ENCODE data around the gene GART.

GART gene

DNA sequence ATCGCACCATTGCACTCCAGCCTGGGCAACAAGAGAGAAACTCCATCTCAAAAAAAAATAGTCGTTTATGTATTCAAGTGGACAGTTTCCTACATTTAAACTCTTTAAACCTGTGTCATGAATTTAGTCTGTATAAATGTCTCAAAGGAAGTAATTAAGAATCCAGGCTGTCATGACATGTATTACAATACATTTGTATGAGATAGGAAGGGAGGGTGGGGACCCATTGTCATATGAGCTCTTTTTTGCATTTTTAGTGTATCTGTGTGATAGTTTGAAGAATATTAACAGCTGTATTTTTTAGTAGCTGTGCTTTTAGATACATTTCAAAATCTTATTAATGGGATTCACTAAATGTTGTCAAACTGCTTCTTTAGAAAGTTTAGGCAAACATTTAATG, 26.5 kb upstream of the GART start:
- Histone ChIP-seq H3K9ac (ENCODE audit: low read length in 2 of 2) (no peak overlapping the region), H3K4me1 (ENCODE audit: control insufficient read depth, insufficient read depth, low read length) (no peaks in the 10 kb centered on the region), H3K4me3 (ENCODE audit: low read length in 2 of 2) (no peak overlapping the region), H3K36me3 (ENCODE audit: control insufficient read depth in 2 of 2, insufficient read depth in 2 of 2, low read length in 2 of 2) (peaks cover 22 to 32% of the 10 kb centered on the region in 2 donors), H3K9me3 (ENCODE audit: control insufficient read depth in 2 of 2, low read length in 2 of 2) (no peaks in the 10 kb centered on the region), H3K27ac (ENCODE audit: low read length) (no peak overlapping the region), H3K27me3 (ENCODE audit: control insufficient read depth in 1 of 2, insufficient read depth in 2 of 2, low read length in 2 of 2) (no peaks in the 10 kb centered on the region)

DNA sequence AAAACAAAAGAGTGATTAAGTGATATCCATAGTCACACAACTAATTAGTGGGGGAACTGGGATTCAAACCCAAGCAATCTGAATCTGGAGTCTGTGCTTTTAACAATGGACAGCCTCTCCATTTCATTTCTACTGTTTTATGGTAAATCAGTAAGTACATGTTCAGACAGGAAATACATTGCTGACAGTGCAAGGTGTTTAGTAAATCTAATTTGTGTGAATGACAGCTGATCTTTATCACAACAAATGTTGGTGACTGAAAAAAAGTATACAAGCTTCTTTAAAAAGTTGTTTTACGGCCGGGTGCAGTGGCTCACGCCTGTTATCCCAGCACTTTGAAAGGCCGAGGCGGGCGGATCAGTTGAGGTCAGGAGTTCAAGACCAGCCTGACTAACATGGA, 26.0 kb upstream of the GART start:
- peaks cover 22 to 32% of the 10 kb centered on the region in 2 donors for H3K36me3 ChIP-seq (ENCODE audit: control insufficient read depth in 2 of 2, insufficient read depth in 2 of 2, low read length in 2 of 2)
- no peak overlapping the region for H3K9ac ChIP-seq (ENCODE audit: low read length in 2 of 2)
- no peak overlapping the region for H3K4me3 ChIP-seq (ENCODE audit: low read length in 2 of 2)
- no peak overlapping the region for H3K27ac ChIP-seq (ENCODE audit: low read length)
- H3K4me1 ChIP-seq (ENCODE audit: control insufficient read depth, insufficient read depth, low read length): no peaks in the 10 kb centered on the region
- no peaks in the 10 kb centered on the region for H3K9me3 ChIP-seq (ENCODE audit: control insufficient read depth in 2 of 2, low read length in 2 of 2)
- no peaks in the 10 kb centered on the region for H3K27me3 ChIP-seq (ENCODE audit: control insufficient read depth in 1 of 2, insufficient read depth in 2 of 2, low read length in 2 of 2)

DNA sequence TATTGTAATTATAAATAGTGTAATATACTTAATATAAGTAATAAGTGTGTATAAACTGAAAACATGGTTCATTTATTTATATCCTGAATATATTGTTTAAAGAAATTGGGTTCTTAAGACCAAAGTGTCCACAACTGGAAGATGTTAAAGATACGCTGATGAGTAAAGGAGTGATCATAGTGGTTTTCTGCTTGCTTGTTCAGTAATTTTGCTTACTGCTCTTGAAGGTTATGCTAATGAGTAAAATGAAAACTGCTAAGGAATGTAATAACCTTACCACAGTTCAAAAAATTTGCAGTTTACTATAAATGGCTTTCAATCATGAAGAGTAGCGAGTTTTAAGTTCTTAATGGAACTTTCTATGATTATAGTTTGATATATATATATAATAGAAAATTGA, 24.6 kb upstream of the GART start:
- H3K27me3 ChIP-seq (ENCODE audit: control insufficient read depth in 1 of 2, insufficient read depth in 2 of 2, low read length in 2 of 2): no peaks in the 10 kb centered on the region
- no peaks in the 10 kb centered on the region for H3K4me1 ChIP-seq (ENCODE audit: control insufficient read depth, insufficient read depth, low read length)
- no peak overlapping the region for H3K9ac ChIP-seq (ENCODE audit: low read length in 2 of 2)
- no peaks in the 10 kb centered on the region for H3K9me3 ChIP-seq (ENCODE audit: control insufficient read depth in 2 of 2, low read length in 2 of 2)
- no peak overlapping the region for H3K4me3 ChIP-seq (ENCODE audit: low read length in 2 of 2)
- H3K27ac ChIP-seq (ENCODE audit: low read length): no peak overlapping the region
- H3K36me3 ChIP-seq (ENCODE audit: control insufficient read depth in 2 of 2, insufficient read depth in 2 of 2, low read length in 2 of 2): peaks cover 20 to 35% of the 10 kb centered on the region in 2 donors

DNA sequence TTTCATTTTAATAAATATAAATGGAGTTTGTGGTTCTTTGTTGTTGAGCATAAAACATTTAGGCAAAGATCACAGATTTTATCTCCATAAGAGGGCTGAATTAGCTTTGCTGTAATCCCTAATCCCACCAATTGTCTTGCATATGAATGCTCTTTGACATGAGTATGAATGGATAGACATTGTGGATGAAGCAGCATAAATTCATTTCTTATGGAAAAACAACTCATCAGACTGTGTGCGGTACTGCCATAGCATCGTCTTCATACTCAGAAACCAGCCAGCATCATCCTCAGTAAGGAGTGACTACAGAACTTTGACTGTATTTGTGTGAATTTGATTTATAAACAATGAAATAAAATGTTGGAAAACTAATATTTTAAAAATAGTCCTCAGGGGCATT, 20.5 kb upstream of the GART start:
- no peaks in the 10 kb centered on the region for H3K27me3 ChIP-seq (ENCODE audit: control insufficient read depth in 1 of 2, insufficient read depth in 2 of 2, low read length in 2 of 2)
- H3K4me1 ChIP-seq (ENCODE audit: control insufficient read depth, insufficient read depth, low read length): peaks cover 4% of the 10 kb centered on the region
- H3K36me3 ChIP-seq (ENCODE audit: control insufficient read depth in 2 of 2, insufficient read depth in 2 of 2, low read length in 2 of 2): peaks cover 28 to 47% of the 10 kb centered on the region in 2 donors
- no peak overlapping the region for H3K9ac ChIP-seq (ENCODE audit: low read length in 2 of 2)
- no peaks in the 10 kb centered on the region for H3K9me3 ChIP-seq (ENCODE audit: control insufficient read depth in 2 of 2, low read length in 2 of 2)
- no peak overlapping the region for H3K27ac ChIP-seq (ENCODE audit: low read length)
- H3K4me3 ChIP-seq (ENCODE audit: low read length in 2 of 2): no peak overlapping the region

DNA sequence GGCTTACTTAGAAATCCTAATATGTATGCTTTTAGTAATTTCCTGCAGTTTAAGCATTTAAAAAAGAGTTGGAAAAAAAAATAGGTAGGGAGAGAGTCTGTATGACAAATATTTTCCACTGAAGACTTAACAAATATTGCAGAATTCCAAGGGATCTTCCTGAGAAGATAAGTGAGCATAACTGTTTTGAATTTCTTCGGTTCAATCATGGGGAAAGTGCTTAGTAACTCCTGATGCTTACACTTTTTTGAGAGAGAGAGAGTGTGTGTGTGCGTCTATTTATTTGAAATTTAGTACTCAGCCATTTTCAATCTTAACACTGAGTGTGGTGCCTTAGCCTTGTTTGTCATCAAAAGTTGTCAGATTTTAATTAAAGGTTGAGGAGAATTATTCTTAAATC, 19.5 kb upstream of the GART start:
- no peak overlapping the region for H3K9ac ChIP-seq (ENCODE audit: low read length in 2 of 2)
- H3K27ac ChIP-seq (ENCODE audit: low read length): no peak overlapping the region
- no peaks in the 10 kb centered on the region for H3K27me3 ChIP-seq (ENCODE audit: control insufficient read depth in 1 of 2, insufficient read depth in 2 of 2, low read length in 2 of 2)
- peaks cover 33 to 48% of the 10 kb centered on the region in 2 donors for H3K36me3 ChIP-seq (ENCODE audit: control insufficient read depth in 2 of 2, insufficient read depth in 2 of 2, low read length in 2 of 2)
- no peak overlapping the region for H3K4me3 ChIP-seq (ENCODE audit: low read length in 2 of 2)
- H3K9me3 ChIP-seq (ENCODE audit: control insufficient read depth in 2 of 2, low read length in 2 of 2): no peaks in the 10 kb centered on the region
- peaks cover 4% of the 10 kb centered on the region for H3K4me1 ChIP-seq (ENCODE audit: control insufficient read depth, insufficient read depth, low read length)

DNA sequence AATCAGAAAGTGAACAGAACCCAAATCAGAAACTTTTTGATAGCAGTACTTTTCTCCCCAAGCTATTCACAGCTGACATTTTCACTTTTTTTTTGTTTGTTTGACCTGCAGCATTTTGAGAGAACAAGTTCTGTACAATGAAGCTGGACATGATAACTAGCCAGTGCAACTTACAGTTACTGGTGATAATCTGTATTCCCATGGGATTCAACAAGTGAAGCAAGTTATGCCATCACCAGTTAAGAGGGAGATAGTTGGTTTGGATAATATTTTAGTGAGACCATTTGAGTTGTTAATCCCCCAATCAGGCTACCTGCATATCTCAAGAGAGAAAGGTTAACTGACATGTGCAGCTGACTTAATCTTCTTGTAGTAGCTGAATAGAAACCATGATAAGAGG, 19.0 kb upstream of the GART start:
- H3K9me3 ChIP-seq (ENCODE audit: control insufficient read depth in 2 of 2, low read length in 2 of 2): no peaks in the 10 kb centered on the region
- H3K27ac ChIP-seq (ENCODE audit: low read length): no peak overlapping the region
- peaks cover 33 to 50% of the 10 kb centered on the region in 2 donors for H3K36me3 ChIP-seq (ENCODE audit: control insufficient read depth in 2 of 2, insufficient read depth in 2 of 2, low read length in 2 of 2)
- peaks cover 4% of the 10 kb centered on the region for H3K4me1 ChIP-seq (ENCODE audit: control insufficient read depth, insufficient read depth, low read length)
- no peak overlapping the region for H3K9ac ChIP-seq (ENCODE audit: low read length in 2 of 2)
- H3K4me3 ChIP-seq (ENCODE audit: low read length in 2 of 2): no peak overlapping the region
- no peaks in the 10 kb centered on the region for H3K27me3 ChIP-seq (ENCODE audit: control insufficient read depth in 1 of 2, insufficient read depth in 2 of 2, low read length in 2 of 2)

DNA sequence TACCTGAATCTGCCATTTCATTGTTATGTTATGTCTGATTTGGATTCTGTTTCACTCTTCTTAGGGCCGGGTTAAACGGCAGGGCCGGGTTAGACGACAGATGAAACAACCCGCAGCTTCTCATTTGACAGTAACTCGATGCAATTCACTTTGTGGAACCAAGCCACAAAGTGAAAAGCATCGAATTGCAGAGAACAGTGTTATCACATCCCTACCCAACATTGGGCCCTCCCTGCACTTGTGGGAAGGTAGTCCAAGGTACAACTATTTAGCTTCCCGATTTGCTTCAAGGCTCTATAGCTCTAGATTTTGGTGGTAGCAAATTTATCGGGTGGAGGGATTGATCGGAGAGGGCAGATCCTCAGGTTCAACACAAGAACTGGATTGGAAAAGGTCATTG, 17.9 kb upstream of the GART start:
- Histone ChIP-seq H3K4me3 (ENCODE audit: low read length in 2 of 2) (no peak overlapping the region), H3K4me1 (ENCODE audit: control insufficient read depth, insufficient read depth, low read length) (peaks cover 4% of the 10 kb centered on the region), H3K9ac (ENCODE audit: low read length in 2 of 2) (no peak overlapping the region), H3K9me3 (ENCODE audit: control insufficient read depth in 2 of 2, low read length in 2 of 2) (no peaks in the 10 kb centered on the region), H3K27me3 (ENCODE audit: control insufficient read depth in 1 of 2, insufficient read depth in 2 of 2, low read length in 2 of 2) (no peaks in the 10 kb centered on the region), H3K27ac (ENCODE audit: low read length) (no peak overlapping the region), H3K36me3 (ENCODE audit: control insufficient read depth in 2 of 2, insufficient read depth in 2 of 2, low read length in 2 of 2) (peaks cover 33 to 50% of the 10 kb centered on the region in 2 donors)

DNA sequence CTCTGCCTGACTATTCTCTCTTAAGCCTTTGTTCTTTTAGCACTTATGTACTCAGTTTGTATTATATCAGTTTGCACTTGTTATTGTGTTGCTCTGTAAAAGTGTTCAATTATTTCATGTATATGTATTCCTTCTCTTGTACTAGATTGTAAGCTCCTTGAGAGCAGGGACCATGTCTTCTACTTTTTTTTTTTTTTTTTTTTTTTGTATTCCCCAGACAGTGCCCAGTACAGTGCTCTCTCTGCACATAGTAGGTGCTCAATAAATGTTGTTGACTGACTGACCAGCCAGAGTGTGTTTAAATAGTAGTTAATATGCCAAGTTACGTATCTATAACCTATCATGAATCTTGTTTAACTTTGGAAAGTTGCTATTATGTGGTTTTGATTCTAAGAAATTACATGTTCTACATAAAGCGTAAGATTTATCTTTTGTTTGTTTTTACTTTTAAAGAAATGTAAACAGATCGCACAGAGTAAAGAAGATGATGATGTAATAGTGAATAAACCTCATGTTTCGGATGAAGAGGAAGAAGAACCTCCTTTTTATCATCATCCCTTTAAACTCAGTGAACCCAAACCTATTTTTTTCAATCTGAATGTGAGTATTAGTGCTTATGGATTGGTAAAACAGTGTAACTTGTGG, 17.0 kb upstream of the GART start:
- Histone ChIP-seq H3K27me3 (ENCODE audit: control insufficient read depth in 1 of 2, insufficient read depth in 2 of 2, low read length in 2 of 2) (no peaks in the 10 kb centered on the region), H3K27ac (ENCODE audit: low read length) (no peak overlapping the region), H3K4me1 (ENCODE audit: control insufficient read depth, insufficient read depth, low read length) (peaks cover 4% of the 10 kb centered on the region), H3K36me3 (ENCODE audit: control insufficient read depth in 2 of 2, insufficient read depth in 2 of 2, low read length in 2 of 2) (peaks cover 42 to 58% of the 10 kb centered on the region in 2 donors), H3K9ac (ENCODE audit: low read length in 2 of 2) (no peak overlapping the region), H3K4me3 (ENCODE audit: low read length in 2 of 2) (no peak overlapping the region), H3K9me3 (ENCODE audit: control insufficient read depth in 2 of 2, low read length in 2 of 2) (no peaks in the 10 kb centered on the region)

DNA sequence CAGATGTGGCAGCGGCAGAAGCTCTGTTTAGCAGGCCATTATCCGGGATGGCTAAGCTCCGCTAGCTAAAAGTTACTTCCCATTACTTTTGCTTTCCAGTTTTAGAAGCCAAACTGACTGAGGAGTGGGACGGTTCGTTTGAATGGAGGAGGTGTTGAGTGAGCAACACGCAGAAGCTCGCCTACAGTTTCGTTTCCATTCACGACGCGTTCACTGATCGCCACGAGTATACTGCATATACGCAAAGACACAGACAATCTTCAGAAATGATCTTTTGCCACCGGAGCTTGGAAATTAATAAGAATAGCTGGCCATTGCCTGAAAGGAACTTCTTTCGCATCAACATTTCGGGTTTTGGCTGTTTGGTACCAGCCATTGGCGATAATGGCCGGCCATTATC, 15.5 kb upstream of the GART start:
- H3K27ac ChIP-seq (ENCODE audit: low read length): no peak overlapping the region
- H3K27me3 ChIP-seq (ENCODE audit: control insufficient read depth in 1 of 2, insufficient read depth in 2 of 2, low read length in 2 of 2): no peaks in the 10 kb centered on the region
- H3K9ac ChIP-seq (ENCODE audit: low read length in 2 of 2): no peak overlapping the region
- H3K4me1 ChIP-seq (ENCODE audit: control insufficient read depth, insufficient read depth, low read length): peaks cover 4% of the 10 kb centered on the region
- H3K4me3 ChIP-seq (ENCODE audit: low read length in 2 of 2): no peak overlapping the region
- H3K36me3 ChIP-seq (ENCODE audit: control insufficient read depth in 2 of 2, insufficient read depth in 2 of 2, low read length in 2 of 2): peaks cover 57 to 69% of the 10 kb centered on the region in 2 donors
- H3K9me3 ChIP-seq (ENCODE audit: control insufficient read depth in 2 of 2, low read length in 2 of 2): no peaks in the 10 kb centered on the region

DNA sequence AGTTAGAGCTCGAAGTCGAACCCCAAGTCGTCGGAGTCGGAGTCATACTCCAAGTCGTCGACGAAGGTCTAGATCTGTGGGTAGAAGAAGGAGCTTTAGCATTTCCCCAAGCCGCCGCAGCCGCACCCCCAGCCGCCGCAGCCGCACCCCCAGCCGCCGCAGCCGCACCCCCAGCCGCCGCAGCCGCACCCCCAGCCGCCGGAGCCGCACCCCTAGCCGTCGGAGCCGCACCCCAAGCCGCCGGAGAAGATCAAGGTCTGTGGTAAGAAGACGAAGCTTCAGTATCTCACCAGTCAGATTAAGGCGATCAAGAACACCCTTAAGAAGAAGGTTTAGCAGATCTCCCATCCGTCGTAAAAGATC, 13.0 kb upstream of the GART start:
- Histone ChIP-seq H3K27me3 (ENCODE audit: control insufficient read depth in 1 of 2, insufficient read depth in 2 of 2, low read length in 2 of 2) (no peaks in the 10 kb centered on the region), H3K27ac (ENCODE audit: low read length) (no peak overlapping the region), H3K4me3 (ENCODE audit: low read length in 2 of 2) (no peak overlapping the region), H3K9me3 (ENCODE audit: control insufficient read depth in 2 of 2, low read length in 2 of 2) (no peaks in the 10 kb centered on the region), H3K9ac (ENCODE audit: low read length in 2 of 2) (no peak overlapping the region), H3K4me1 (ENCODE audit: control insufficient read depth, insufficient read depth, low read length) (no peaks in the 10 kb centered on the region), H3K36me3 (ENCODE audit: control insufficient read depth in 2 of 2, insufficient read depth in 2 of 2, low read length in 2 of 2) (peaks cover 72 to 81% of the 10 kb centered on the region in 2 donors)

DNA sequence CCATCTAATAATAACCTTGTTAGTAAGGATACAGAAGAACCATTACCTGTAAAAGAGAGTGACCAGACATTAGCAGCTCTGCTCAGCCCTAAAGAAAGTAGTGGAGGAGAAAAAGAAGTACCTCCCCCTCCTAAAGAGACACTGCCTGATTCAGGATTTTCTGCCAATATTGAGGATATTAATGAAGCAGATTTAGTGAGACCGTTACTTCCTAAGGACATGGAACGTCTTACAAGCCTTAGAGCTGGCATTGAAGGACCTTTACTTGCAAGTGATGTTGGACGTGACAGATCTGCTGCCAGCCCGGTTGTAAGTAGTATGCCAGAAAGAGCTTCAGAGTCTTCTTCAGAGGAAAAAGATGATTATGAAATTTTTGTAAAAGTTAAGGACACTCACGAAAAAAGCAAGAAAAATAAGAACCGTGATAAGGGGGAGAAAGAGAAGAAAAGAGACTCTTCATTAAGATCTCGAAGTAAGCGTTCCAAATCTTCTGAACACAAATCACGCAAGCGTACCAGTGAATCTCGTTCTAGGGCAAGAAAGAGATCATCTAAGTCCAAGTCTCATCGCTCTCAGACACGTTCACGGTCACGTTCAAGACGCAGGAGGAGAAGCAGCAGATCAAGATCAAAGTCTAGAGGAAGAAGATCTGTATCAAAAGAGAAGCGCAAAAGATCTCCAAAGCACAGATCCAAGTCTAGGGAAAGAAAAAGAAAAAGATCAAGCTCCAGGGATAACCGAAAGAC, 12.5 kb upstream of the GART start:
- no peak overlapping the region for H3K4me3 ChIP-seq (ENCODE audit: low read length in 2 of 2)
- H3K4me1 ChIP-seq (ENCODE audit: control insufficient read depth, insufficient read depth, low read length): no peaks in the 10 kb centered on the region
- H3K36me3 ChIP-seq (ENCODE audit: control insufficient read depth in 2 of 2, insufficient read depth in 2 of 2, low read length in 2 of 2): peaks cover 72 to 81% of the 10 kb centered on the region in 2 donors
- no peak overlapping the region for H3K9ac ChIP-seq (ENCODE audit: low read length in 2 of 2)
- no peaks in the 10 kb centered on the region for H3K27me3 ChIP-seq (ENCODE audit: control insufficient read depth in 1 of 2, insufficient read depth in 2 of 2, low read length in 2 of 2)
- no peak overlapping the region for H3K27ac ChIP-seq (ENCODE audit: low read length)
- no peaks in the 10 kb centered on the region for H3K9me3 ChIP-seq (ENCODE audit: control insufficient read depth in 2 of 2, low read length in 2 of 2)

All from stomach smooth muscle (tissue), 2 donors.